Left ventricle myocardium inferior (tissue), 1 donor: ENCODE data around the gene TMTC1. TPM values are rescaled to one million over a fixed set of nuclear protein-coding genes. Genes with fewer than 3 reads are reported as not detected.

ENCODE experiments used
- DNase-seq: peaks from one replicate; pipeline ENCODE4 v3.0.0-alpha.2; 2020
- H3K27ac ChIP-seq: fragments of 200-600 bp; replicated peaks from 2 replicates; pipeline ENCODE4 v1.8.0; 2021
- H3K27me3 ChIP-seq: fragments of 200-600 bp; 2 replicates; pipeline ENCODE4 v1.8.0; 2021; ENCODE audit warnings: low read depth
- H3K36me3 ChIP-seq: fragments of 200-600 bp; 2 replicates; pipeline ENCODE4 v1.8.0; 2021
- H3K4me1 ChIP-seq: fragments of 200-600 bp; 2 replicates; pipeline ENCODE4 v1.8.0; 2021
- H3K4me3 ChIP-seq: fragments of 200-600 bp; 2 replicates; pipeline ENCODE4 v1.8.0; 2021; ENCODE audit warnings: mild to moderate bottlenecking, moderate library complexity
- H3K9me3 ChIP-seq: fragments of 200-600 bp; replicated peaks from 2 replicates; pipeline ENCODE4 v1.8.0; 2021
- intact Hi-C: fragments of 100-400 bp; cut with micrococcal nuclease; formaldehyde crosslinking; loops from one replicate; pipeline ENCODE4 v1.11.0; 2022
- total RNA-seq: library from RNA; stranded (reverse); fragmentation: NEBNext Ultra II Directional; extraction: Animal tissue kit (Norgen Biotek cat#: 25700); gene quantifications from one replicate; pipeline ENCODE4 v1.2.1, GENCODE V29; 2021
- TF ChIP-seq, protein P1 (sequence below): fragments of 200-600 bp; IDR thresholded peaks from 2 replicates; pipeline ENCODE4 v1.8.0; 2021; ENCODE audit warnings: antibody characterized with exemption, mild to moderate bottlenecking, borderline replicate concordance
- donor health status: DM: no; HTN: yes; CAD: no; lungs with severe emphysema.

Gene TMTC1
- total RNA-seq, 1 donor from 2014 or later: 38.4 TPM

DNA sequence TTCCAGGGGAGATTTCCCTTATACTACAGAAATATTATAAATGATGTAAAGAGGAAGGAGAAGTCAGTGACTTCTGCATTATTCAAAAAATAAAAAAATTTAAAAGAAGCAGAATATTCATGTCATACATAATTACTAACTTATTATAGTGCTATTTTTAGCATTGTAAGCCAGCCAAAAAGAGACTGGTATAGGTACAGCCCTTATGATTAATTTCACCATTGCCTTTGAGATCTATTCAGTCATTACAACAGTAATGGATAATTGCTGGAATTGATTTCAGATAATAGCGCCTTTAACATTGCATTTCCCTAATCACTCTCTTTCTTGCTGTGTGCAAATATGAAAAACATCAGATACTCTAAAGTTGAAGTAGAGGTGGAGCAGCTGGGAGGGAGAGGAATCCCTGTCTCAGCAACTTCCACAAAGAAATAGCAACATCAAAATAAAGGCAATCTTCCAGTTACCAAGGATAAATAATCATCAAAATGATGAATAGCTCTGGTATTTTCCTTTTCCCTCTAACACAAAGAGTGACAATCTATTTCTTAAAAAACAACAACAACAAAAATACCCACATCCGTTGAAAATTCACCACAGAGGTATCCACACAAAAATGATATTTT is 214.5 kb downstream of the TMTC1 start:
- intact Hi-C loops: no loop called here
- peak overlapping the region; percentile 78 for H3K27ac ChIP-seq
- H3K4me3 ChIP-seq: no peak overlapping the region
- H3K4me1 ChIP-seq: peaks cover 50% of the 10 kb centered on the region
- no peaks in the 10 kb centered on the region for H3K27me3 ChIP-seq
- no peaks in the 10 kb centered on the region for H3K9me3 ChIP-seq
- H3K36me3 ChIP-seq: peaks cover 39% of the 10 kb centered on the region
- no peak for DNase-seq
- TF ChIP-seq, protein P1, sequence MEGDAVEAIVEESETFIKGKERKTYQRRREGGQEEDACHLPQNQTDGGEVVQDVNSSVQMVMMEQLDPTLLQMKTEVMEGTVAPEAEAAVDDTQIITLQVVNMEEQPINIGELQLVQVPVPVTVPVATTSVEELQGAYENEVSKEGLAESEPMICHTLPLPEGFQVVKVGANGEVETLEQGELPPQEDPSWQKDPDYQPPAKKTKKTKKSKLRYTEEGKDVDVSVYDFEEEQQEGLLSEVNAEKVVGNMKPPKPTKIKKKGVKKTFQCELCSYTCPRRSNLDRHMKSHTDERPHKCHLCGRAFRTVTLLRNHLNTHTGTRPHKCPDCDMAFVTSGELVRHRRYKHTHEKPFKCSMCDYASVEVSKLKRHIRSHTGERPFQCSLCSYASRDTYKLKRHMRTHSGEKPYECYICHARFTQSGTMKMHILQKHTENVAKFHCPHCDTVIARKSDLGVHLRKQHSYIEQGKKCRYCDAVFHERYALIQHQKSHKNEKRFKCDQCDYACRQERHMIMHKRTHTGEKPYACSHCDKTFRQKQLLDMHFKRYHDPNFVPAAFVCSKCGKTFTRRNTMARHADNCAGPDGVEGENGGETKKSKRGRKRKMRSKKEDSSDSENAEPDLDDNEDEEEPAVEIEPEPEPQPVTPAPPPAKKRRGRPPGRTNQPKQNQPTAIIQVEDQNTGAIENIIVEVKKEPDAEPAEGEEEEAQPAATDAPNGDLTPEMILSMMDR: no peak

DNA sequence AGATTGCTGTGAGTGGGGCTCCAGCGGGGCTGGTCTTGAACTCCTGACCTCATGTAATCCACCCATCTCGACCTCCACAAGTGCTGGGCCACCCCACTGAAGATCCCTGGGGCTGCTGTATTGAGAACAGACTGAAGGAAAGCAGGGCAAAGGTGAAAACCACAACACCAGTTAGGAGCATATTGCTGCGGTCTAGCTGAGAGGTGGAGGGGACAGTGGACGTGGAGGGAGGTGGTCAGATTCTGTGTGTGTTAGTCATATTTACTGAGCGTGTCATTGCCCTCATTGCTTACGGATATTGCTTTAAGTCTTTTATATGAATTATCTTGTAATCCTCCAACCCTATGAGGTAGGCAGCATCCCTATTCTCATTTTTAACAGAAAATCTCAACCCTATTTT is 217.3 kb downstream of the TMTC1 start:
- DNase-seq: no peak
- Histone ChIP-seq H3K36me3 (peaks cover 24% of the 10 kb centered on the region), H3K9me3 (no peaks in the 10 kb centered on the region), H3K4me3 (no peak overlapping the region), H3K27me3 (no peaks in the 10 kb centered on the region), H3K27ac (peak overlapping the region; percentile 78), H3K4me1 (peaks cover 78% of the 10 kb centered on the region)
- intact Hi-C loops: no loop called here
- TF ChIP-seq, protein P1: no peak

DNA sequence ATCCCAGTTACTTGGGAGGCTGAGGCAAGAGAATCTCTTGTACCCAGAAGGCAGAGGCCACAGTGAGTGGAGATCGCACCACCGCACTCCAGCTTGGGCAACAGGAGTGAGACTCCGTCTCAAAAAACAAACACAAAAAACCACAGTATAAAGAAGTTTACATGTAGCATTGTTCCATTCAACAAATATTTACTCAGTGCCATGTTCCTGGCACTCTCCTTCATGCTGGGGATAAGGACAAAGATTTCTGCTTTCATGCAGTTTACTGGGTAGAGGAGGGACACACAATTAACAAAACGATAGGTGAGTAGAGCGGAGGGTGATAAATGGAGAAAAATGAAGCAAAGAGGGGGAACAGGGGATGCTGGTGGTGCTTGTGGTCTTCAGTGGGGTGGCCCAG is 218.0 kb downstream of the TMTC1 start:
- H3K4me3 ChIP-seq: no peak overlapping the region
- intact Hi-C loops: no loop called here
- TF ChIP-seq, protein P1: no peak
- H3K36me3 ChIP-seq: peaks cover 17% of the 10 kb centered on the region
- H3K4me1 ChIP-seq: peaks cover 85% of the 10 kb centered on the region
- peak overlapping the region; percentile 78 for H3K27ac ChIP-seq
- H3K9me3 ChIP-seq: no peaks in the 10 kb centered on the region
- no peak for DNase-seq
- H3K27me3 ChIP-seq: no peaks in the 10 kb centered on the region

DNA sequence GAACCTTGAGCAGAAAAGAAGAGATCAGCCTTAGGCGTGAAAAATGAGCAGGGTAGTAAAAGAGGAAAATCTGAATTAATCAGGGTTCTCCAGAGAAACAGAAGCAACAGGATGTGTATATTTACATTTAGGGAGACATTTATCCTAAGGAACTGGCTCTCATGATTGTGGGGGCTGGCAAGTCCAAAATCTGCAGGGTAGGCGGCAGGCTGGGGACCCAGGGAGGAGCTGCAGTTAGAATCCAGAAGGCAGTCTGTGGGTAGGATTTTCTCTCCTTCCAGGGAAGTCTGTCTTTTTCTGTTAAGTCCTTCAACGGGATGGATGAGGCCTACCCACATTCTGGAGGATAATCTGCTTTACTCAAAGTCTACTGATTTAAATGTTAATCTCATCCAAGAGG is 218.8 kb downstream of the TMTC1 start:
- DNase-seq: no peak
- intact Hi-C loops: no loop called here
- Histone ChIP-seq H3K4me1 (peaks cover 88% of the 10 kb centered on the region), H3K36me3 (peaks cover 17% of the 10 kb centered on the region), H3K27ac (peak overlapping the region; percentile 81), H3K9me3 (no peaks in the 10 kb centered on the region), H3K27me3 (no peaks in the 10 kb centered on the region), H3K4me3 (no peak overlapping the region)
- TF ChIP-seq, protein P1: no peak

DNA sequence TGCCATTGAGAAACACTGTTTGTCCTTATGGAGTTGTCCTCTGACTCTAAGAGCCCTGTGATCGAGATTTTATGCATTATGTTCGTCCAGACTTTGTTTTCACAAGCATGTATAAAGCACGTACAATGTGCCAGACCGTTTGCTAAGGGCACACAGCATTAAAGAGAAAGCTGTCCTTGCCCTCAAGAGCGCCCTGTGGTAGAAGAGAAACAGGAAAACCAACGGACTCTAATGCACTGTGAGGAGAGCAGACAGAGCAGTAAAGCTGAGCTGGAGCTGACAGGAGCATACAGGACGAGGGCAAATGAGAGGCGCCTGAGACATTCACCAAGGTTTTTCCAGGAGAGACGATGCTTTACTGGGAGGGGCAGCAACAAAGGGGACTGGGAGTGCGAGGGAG is 220.1 kb downstream of the TMTC1 start:
- Histone ChIP-seq H3K36me3 (peaks cover 17% of the 10 kb centered on the region), H3K9me3 (no peaks in the 10 kb centered on the region), H3K27ac (peak overlapping the region; percentile 81), H3K4me1 (peaks cover 88% of the 10 kb centered on the region), H3K4me3 (no peak overlapping the region), H3K27me3 (no peaks in the 10 kb centered on the region)
- intact Hi-C loops: no loop called here
- DNase-seq: no peak
- TF ChIP-seq, protein P1: no peak
